HEK293 (cell line): ENCODE results near the gene BTBD17.

ENCODE experiments used
- CTCF ChIA-PET: fragments of 350-600 bp; formaldehyde crosslinking; extraction: SDS; loops from one replicate; lab custom pipeline; 2021; ENCODE audit warnings: antibody characterized with exemption; lab: Yijun Ruan, JAX
- POLR2A ChIA-PET: fragments of 300-600 bp; formaldehyde crosslinking; extraction: SDS; loops from one replicate; lab custom pipeline; 2020; ENCODE audit warnings: antibody characterized with exemption, inconsistent platforms; lab: Yijun Ruan, JAX
- H3K27ac ChIP-seq: fragments of 200-500 bp; sonication (Bioruptor generic); 2 replicates; pipeline ENCODE4 v1.5.1; 2014; ENCODE audit warnings: low read depth, low read length, control low read depth, inconsistent platforms; ENCODE audit errors: extremely low read depth
- H3K36me3 ChIP-seq, 2 experiments: fragments of 200-500 bp in 1 of 2; sonication (Bioruptor generic) in 1 of 2; 1 replicate in 1 of 2; 2 replicates in 1 of 2; pipeline ENCODE4 v1.5.1; 2014 to 2017; ENCODE audit warnings: inconsistent platforms in 2 of 2, low read length in 2 of 2; ENCODE audit not compliant: control insufficient read depth in 2 of 2, insufficient read depth in 1 of 2
- H3K4me1 ChIP-seq: fragments of 200-500 bp; sonication (Bioruptor generic); 2 replicates; pipeline ENCODE4 v1.5.1; 2014; ENCODE audit warnings: mild to moderate bottlenecking, low read length, inconsistent platforms; ENCODE audit not compliant: control insufficient read depth, insufficient read depth
- H3K4me3 ChIP-seq: 2 replicates; pipeline ENCODE4 v1.5.1; 2011; ENCODE audit warnings: low read depth, mild to moderate bottlenecking, control low read depth, low read length, moderate library complexity
- H3K9me3 ChIP-seq: fragments of 200-500 bp; sonication (Bioruptor generic); 2 replicates; pipeline ENCODE4 v1.5.1; 2014; ENCODE audit warnings: low read depth, low read length, inconsistent platforms; ENCODE audit not compliant: control insufficient read depth, insufficient read depth
- GLI2 ChIP-seq: fragments of 450-650 bp; formaldehyde crosslinking; IDR thresholded peaks from 2 replicates; pipeline ENCODE4; 2017; ENCODE audit warnings: missing biosample characterization, missing genetic modification characterization, low read depth, borderline replicate concordance
- INSM2 ChIP-seq: fragments of 450-650 bp; formaldehyde crosslinking; IDR thresholded peaks from 2 replicates; pipeline ENCODE4 v1.5.1; 2016; ENCODE audit warnings: missing biosample characterization, missing genetic modification characterization
- OVOL3 ChIP-seq: fragments of 450-650 bp; formaldehyde crosslinking; IDR thresholded peaks from 2 replicates; pipeline ENCODE4 v1.5.1; 2016; ENCODE audit warnings: missing biosample characterization, missing genetic modification characterization
- PRDM6 ChIP-seq: fragments of 450-650 bp; formaldehyde crosslinking; IDR thresholded peaks from 2 replicates; pipeline ENCODE4 v1.5.1; 2017; ENCODE audit warnings: missing biosample characterization, missing genetic modification characterization
- SETDB1 ChIP-seq: IDR thresholded peaks from one replicate; pipeline ENCODE4 v1.6.1; 2017; ENCODE audit warnings: mild to moderate bottlenecking, low read length, moderate library complexity, mixed read lengths; ENCODE audit not compliant: insufficient read length
- SP2 ChIP-seq: fragments of 450-650 bp; formaldehyde crosslinking; IDR thresholded peaks from 2 replicates; pipeline ENCODE4 v1.5.1; 2016; ENCODE audit warnings: missing biosample characterization, missing genetic modification characterization
- TRIM28 ChIP-seq: IDR thresholded peaks from 2 replicates; pipeline ENCODE4 v1.6.1; 2011; ENCODE audit warnings: low read length, control low read depth, borderline replicate concordance
- ZFP41 ChIP-seq: fragments of 450-650 bp; formaldehyde crosslinking; IDR thresholded peaks from 2 replicates; pipeline ENCODE4 v1.5.1; 2016; ENCODE audit warnings: missing biosample characterization, missing genetic modification characterization, borderline replicate concordance
- ZIC2 ChIP-seq: fragments of 450-650 bp; formaldehyde crosslinking; IDR thresholded peaks from 2 replicates; pipeline ENCODE4 v1.5.1; 2016; ENCODE audit warnings: missing biosample characterization, missing genetic modification characterization
- ZNF10 ChIP-seq: fragments of 450-650 bp; formaldehyde crosslinking; IDR thresholded peaks from 2 replicates; pipeline ENCODE4 v1.5.1; 2017; ENCODE audit warnings: missing biosample characterization, missing genetic modification characterization
- ZNF132 ChIP-seq: fragments of 450-650 bp; formaldehyde crosslinking; IDR thresholded peaks from 2 replicates; pipeline ENCODE4 v1.5.1; 2017; ENCODE audit warnings: missing biosample characterization, missing genetic modification characterization, borderline replicate concordance
- ZNF148 ChIP-seq: fragments of 450-650 bp; formaldehyde crosslinking; IDR thresholded peaks from 2 replicates; pipeline ENCODE4 v1.5.0; 2017; ENCODE audit warnings: missing biosample characterization, missing genetic modification characterization, borderline replicate concordance
- ZNF280C ChIP-seq: fragments of 450-650 bp; formaldehyde crosslinking; IDR thresholded peaks from 2 replicates; pipeline ENCODE4 v1.5.1; 2016; ENCODE audit warnings: missing biosample characterization, missing genetic modification characterization
- ZNF311 ChIP-seq: fragments of 450-650 bp; formaldehyde crosslinking; IDR thresholded peaks from 2 replicates; pipeline ENCODE4 v1.5.1; 2017; ENCODE audit warnings: missing biosample characterization, missing genetic modification characterization, borderline replicate concordance
- ZNF394 ChIP-seq: fragments of 450-650 bp; formaldehyde crosslinking; IDR thresholded peaks from 2 replicates; pipeline ENCODE4 v1.5.1; 2016; ENCODE audit warnings: missing biosample characterization, missing genetic modification characterization, mild to moderate bottlenecking, moderate library complexity, borderline replicate concordance
- ZNF404 ChIP-seq: fragments of 450-650 bp; formaldehyde crosslinking; IDR thresholded peaks from 2 replicates; pipeline ENCODE4 v1.5.1; 2017; ENCODE audit warnings: missing biosample characterization, missing genetic modification characterization
- ZNF488 ChIP-seq: fragments of 450-650 bp; formaldehyde crosslinking; IDR thresholded peaks from 2 replicates; pipeline ENCODE4 v1.5.1; 2016; ENCODE audit warnings: missing biosample characterization, missing genetic modification characterization
- ZNF529 ChIP-seq: fragments of 450-650 bp; formaldehyde crosslinking; IDR thresholded peaks from 2 replicates; pipeline ENCODE4 v1.5.1; 2017; ENCODE audit warnings: missing genetic modification characterization, missing biosample characterization; ENCODE audit not compliant: insufficient replicate concordance
- ZNF560 ChIP-seq: fragments of 450-650 bp; formaldehyde crosslinking; IDR thresholded peaks from 2 replicates; pipeline ENCODE4 v1.5.1; 2017; ENCODE audit warnings: missing biosample characterization, missing genetic modification characterization, borderline replicate concordance
- ZSCAN16 ChIP-seq: fragments of 450-650 bp; formaldehyde crosslinking; IDR thresholded peaks from 2 replicates; pipeline ENCODE4 v1.5.1; 2016; ENCODE audit warnings: missing biosample characterization, missing genetic modification characterization
- TF ChIP-seq, protein P1 (sequence below): fragments of 450-650 bp; formaldehyde crosslinking; IDR thresholded peaks from 2 replicates; pipeline ENCODE4 v1.5.1; 2016; ENCODE audit warnings: missing biosample characterization, missing genetic modification characterization

Gene BTBD17

DNA sequence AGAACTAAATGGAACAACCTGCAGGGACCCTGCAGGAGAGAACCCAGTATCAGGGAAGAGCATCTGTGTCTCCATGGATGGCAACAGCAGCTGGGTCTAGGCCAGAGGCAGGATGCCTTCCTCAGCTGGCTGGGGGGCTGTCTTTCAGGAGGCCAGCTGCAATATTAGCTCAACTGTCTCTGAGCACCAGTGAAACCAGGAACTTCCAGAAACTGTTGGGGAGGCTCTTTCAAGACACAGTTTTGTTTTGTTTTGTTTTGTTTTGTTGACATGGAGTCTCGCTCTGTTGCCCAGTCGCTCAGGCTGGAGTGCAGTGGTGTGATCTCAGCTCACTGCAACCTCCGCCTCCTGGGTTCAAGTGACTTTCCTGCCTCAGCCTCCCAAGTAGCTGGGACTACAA, 13.2 kb upstream of the BTBD17 start (continued):
- no peak for TF ChIP-seq ZNF148 (tag by site-specific recombination)

DNA sequence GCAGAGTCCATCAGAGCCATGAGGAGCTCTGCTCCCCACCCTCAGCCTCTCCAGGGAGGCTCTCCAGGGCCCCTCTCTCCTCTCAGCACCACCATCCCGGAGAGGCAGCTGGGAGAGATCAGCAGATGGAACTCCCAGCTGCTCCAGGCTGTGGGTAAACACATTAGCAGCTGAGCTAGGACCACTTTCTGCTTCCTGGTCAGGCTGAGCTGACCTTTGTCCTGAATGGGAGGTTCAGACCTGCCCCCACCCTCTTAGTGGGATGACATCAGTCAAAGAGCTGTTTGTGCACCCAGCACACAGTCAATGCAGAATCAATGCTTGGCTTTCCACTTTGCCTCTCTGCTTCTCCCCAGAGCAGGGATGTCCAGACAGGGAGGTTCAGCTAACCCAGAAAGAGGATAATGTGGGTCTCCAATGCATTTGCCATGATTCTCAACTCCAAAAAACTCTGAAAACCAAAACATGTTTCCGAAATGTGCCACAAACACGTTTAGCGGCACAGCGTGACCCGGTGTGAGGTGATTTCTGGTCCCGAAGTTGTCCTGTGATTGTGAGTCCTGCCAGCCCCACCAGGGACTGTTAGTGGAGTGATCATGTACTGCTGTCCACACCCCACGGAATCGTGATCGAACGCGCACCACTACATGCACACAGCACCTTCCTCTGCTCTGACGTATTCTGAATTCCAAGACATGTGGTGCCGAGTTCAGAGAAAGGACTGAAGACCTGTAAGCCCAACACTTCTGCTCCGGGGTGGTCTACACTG, 12.4 kb upstream of the BTBD17 start:
- POLR2A ChIA-PET: no interaction called here
- Histone ChIP-seq H3K4me1 (no peaks in the 10 kb centered on the region), H3K27ac (no peak overlapping the region), H3K4me3 (no peak overlapping the region), H3K36me3 (no peaks in the 10 kb centered on the region), H3K9me3 (no peaks in the 10 kb centered on the region)
- TF ChIP-seq ZIC2 (tag by site-specific recombination) (peak; percentile 43), ZNF394 (tag by site-specific recombination) (peak; percentile 46; the same call in 1 of the 2 replicates), GLI2 (tag by site-specific recombination) (no peak), SP2 (peak; percentile 23; the same call in 1 of the 2 replicates), ZNF560 (tag by site-specific recombination) (no peak)
- CTCF ChIA-PET: interaction anchor here (0.5 to 15.0 kb wide), 6 partner anchors 64 to 233 kb away, joined by 3 to 453 read pairs (median 4); no protein-coding TSS in a partner anchor

- Histone ChIP-seq H3K9me3 (no peaks in the 10 kb centered on the region), H3K27ac (no peak overlapping the region), H3K36me3 (no peaks in the 10 kb centered on the region), H3K4me3 (no peak overlapping the region), H3K4me1 (no peaks in the 10 kb centered on the region)
- POLR2A ChIA-PET: no interaction called here
- CTCF ChIA-PET: interaction anchor here (0.5 to 15.0 kb wide), 3 partner anchors 69 to 492 kb away, joined by 3 to 453 read pairs (median 4); no protein-coding TSS in a partner anchor
- no peak for TF ChIP-seq ZNF404 (tag by site-specific recombination)
- no peak for TF ChIP-seq TRIM28
- TF ChIP-seq ZNF10: no peak
- TF ChIP-seq ZNF311: no peak
- TF ChIP-seq ZFP41: no peak
- no peak for TF ChIP-seq ZNF132
- TF ChIP-seq, protein P1, sequence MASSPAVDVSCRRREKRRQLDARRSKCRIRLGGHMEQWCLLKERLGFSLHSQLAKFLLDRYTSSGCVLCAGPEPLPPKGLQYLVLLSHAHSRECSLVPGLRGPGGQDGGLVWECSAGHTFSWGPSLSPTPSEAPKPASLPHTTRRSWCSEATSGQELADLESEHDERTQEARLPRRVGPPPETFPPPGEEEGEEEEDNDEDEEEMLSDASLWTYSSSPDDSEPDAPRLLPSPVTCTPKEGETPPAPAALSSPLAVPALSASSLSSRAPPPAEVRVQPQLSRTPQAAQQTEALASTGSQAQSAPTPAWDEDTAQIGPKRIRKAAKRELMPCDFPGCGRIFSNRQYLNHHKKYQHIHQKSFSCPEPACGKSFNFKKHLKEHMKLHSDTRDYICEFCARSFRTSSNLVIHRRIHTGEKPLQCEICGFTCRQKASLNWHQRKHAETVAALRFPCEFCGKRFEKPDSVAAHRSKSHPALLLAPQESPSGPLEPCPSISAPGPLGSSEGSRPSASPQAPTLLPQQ (tag by site-specific recombination): no peak
- TF ChIP-seq ZNF280C (tag by site-specific recombination): no peak
- no peak for TF ChIP-seq ZSCAN16 (tag by site-specific recombination)
- no peak for TF ChIP-seq PRDM6 (tag by site-specific recombination)
- no peak for TF ChIP-seq ZNF529
- no peak for TF ChIP-seq INSM2 (tag by site-specific recombination)
- TF ChIP-seq ZNF488: no peak
- no peak for TF ChIP-seq SETDB1
- no peak for TF ChIP-seq OVOL3 (tag by site-specific recombination)
Measured at GRCh38 chr17:74372426-74372825, 10.8 kb upstream of the BTBD17 start.
